ENCODE measurements around the gene CTSZ. TPM values are rescaled to one million over a fixed set of nuclear protein-coding genes. Genes with fewer than 3 reads are reported as not detected.
"Not testable (repeated sequence)": the region's sequence is repeated elsewhere in the genome, so short reads cannot be mapped to it uniquely, and the experiment has no call there.

Gene CTSZ
- total and polyA plus RNA-seq, 4 donors = 11.8 to 233 (median 188) TPM

GRCh38 chr20:58965270-58966064, 41.6 kb downstream of the CTSZ start:
- no peak for TF ChIP-seq RAD21 (IDR thresholded peaks at IDR 0.05)
- no peak for TF ChIP-seq NR2F2 (IDR thresholded peaks at IDR 0.05)
- no peak for TF ChIP-seq EGR1 (IDR thresholded peaks at IDR 0.05; ENCODE audit: low read depth in 2 of 2)
- TF ChIP-seq SP1 (IDR thresholded peaks at IDR 0.05) = no peak
- no peak for TF ChIP-seq FOXA2 (IDR thresholded peaks at IDR 0.05)
- no peak for TF ChIP-seq JUND (IDR thresholded peaks at IDR 0.05)
- no peak for TF ChIP-seq GABPA (IDR thresholded peaks at IDR 0.05 in 1 of 2, conservative IDR thresholded peaks at IDR 0.05 in 1 of 2)
- TF ChIP-seq YY1 (IDR thresholded peaks at IDR 0.05) = no peak
- TF ChIP-seq ATF3 (IDR thresholded peaks at IDR 0.05) = no peak
- TF ChIP-seq FOXA1 (IDR thresholded peaks at IDR 0.05) = no peak
- TF ChIP-seq, protein P1, sequence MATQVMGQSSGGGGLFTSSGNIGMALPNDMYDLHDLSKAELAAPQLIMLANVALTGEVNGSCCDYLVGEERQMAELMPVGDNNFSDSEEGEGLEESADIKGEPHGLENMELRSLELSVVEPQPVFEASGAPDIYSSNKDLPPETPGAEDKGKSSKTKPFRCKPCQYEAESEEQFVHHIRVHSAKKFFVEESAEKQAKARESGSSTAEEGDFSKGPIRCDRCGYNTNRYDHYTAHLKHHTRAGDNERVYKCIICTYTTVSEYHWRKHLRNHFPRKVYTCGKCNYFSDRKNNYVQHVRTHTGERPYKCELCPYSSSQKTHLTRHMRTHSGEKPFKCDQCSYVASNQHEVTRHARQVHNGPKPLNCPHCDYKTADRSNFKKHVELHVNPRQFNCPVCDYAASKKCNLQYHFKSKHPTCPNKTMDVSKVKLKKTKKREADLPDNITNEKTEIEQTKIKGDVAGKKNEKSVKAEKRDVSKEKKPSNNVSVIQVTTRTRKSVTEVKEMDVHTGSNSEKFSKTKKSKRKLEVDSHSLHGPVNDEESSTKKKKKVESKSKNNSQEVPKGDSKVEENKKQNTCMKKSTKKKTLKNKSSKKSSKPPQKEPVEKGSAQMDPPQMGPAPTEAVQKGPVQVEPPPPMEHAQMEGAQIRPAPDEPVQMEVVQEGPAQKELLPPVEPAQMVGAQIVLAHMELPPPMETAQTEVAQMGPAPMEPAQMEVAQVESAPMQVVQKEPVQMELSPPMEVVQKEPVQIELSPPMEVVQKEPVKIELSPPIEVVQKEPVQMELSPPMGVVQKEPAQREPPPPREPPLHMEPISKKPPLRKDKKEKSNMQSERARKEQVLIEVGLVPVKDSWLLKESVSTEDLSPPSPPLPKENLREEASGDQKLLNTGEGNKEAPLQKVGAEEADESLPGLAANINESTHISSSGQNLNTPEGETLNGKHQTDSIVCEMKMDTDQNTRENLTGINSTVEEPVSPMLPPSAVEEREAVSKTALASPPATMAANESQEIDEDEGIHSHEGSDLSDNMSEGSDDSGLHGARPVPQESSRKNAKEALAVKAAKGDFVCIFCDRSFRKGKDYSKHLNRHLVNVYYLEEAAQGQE (IDR thresholded peaks at IDR 0.05) = no peak
- no peak for TF ChIP-seq CTCF (IDR thresholded peaks at IDR 0.05; ENCODE audit: low read depth, low read length, missing input control)
- TF ChIP-seq ZBTB33 (IDR thresholded peaks at IDR 0.05) = no peak
- no peak for TF ChIP-seq TAF1 (conservative IDR thresholded peaks at IDR 0.05)
- TF ChIP-seq, protein P2, sequence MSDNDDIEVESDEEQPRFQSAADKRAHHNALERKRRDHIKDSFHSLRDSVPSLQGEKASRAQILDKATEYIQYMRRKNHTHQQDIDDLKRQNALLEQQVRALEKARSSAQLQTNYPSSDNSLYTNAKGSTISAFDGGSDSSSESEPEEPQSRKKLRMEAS (IDR thresholded peaks at IDR 0.05) = no peak
- TF ChIP-seq RXRA (IDR thresholded peaks at IDR 0.05) = no peak
- no peak overlapping the region for H3K4me3 ChIP-seq (ENCODE audit: low read depth in 1 of 3, low read length in 3 of 3)
- H3K27me3 ChIP-seq (ENCODE audit: control insufficient read depth in 4 of 4, insufficient read depth in 4 of 4, low read length in 3 of 4) = no peaks in the 10 kb centered on the region
- DNase-seq (ENCODE audit: low spot score) = no peak
- no peak overlapping the region for H3K9ac ChIP-seq (ENCODE audit: low read depth in 1 of 2, low read length in 2 of 2)
- no peaks in the 10 kb centered on the region for H3K9me3 ChIP-seq (ENCODE audit: control insufficient read depth in 4 of 4, low read length in 3 of 4)
- no peak overlapping the region for H3K27ac ChIP-seq (ENCODE audit: low read depth in 1 of 2, low read length in 2 of 2)
- no peaks in the 10 kb centered on the region for H3K36me3 ChIP-seq (ENCODE audit: control insufficient read depth in 4 of 4, insufficient read depth in 3 of 4, low read depth in 1 of 4, low read length in 3 of 4)
- no peaks in the 10 kb centered on the region for H3K4me1 ChIP-seq (ENCODE audit: control insufficient read depth in 4 of 4, insufficient read depth in 4 of 4, low read length in 3 of 4)
- WGBS = 78% methylated on average over 14 of the region's 14 CpGs

GRCh38 chr20:58963922-58964321, 43.1 kb downstream of the CTSZ start:
- not testable (repeated sequence) for H3K27ac ChIP-seq (ENCODE audit: low read depth in 1 of 2, low read length in 2 of 2); H3K9ac ChIP-seq (ENCODE audit: low read depth in 1 of 2, low read length in 2 of 2); H3K27me3 ChIP-seq (ENCODE audit: control insufficient read depth in 4 of 4, insufficient read depth in 4 of 4, low read length in 3 of 4); H3K36me3 ChIP-seq (ENCODE audit: control insufficient read depth in 4 of 4, insufficient read depth in 3 of 4, low read depth in 1 of 4, low read length in 3 of 4); DNase-seq (ENCODE audit: low spot score); H3K4me1 ChIP-seq (ENCODE audit: control insufficient read depth in 4 of 4, insufficient read depth in 4 of 4, low read length in 3 of 4); H3K4me3 ChIP-seq (ENCODE audit: low read depth in 1 of 3, low read length in 3 of 3); H3K9me3 ChIP-seq (ENCODE audit: control insufficient read depth in 4 of 4, low read length in 3 of 4)
- WGBS = 87% methylated on average over 5 of the region's 5 CpGs
